GM18498 (cell line): Measurements from ENCODE around the gene DPF1.

ENCODE experiments used
- ATAC-seq: cut with Tn5 transposase; IDR thresholded peaks from one replicate; pipeline ENCODE4 v1.9.1; 2021; ENCODE audit warnings: mild to moderate bottlenecking, moderate library complexity; ENCODE audit not compliant: unreplicated experiment

DPF1 gene

GRCh38 chr19:38170334-38170733 is 53.7 kb downstream of the DPF1 start:
- ATAC-seq: no peak

- no peak for ATAC-seq
These were observed 55.4 kb downstream of the DPF1 start for GRCh38 chr19:38168637-38169036.

- no peak for ATAC-seq
These were observed 58.7 kb downstream of the DPF1 start for GRCh38 chr19:38165335-38165734.

GRCh38 chr19:38164526-38164925 is 59.5 kb downstream of the DPF1 start:
- ATAC-seq: no peak

GRCh38 chr19:38163419-38164290 is 60.4 kb downstream of the DPF1 start:
- no peak for ATAC-seq

GRCh38 chr19:38162632-38163031 is 61.4 kb downstream of the DPF1 start:
- no peak for ATAC-seq

- no peak for ATAC-seq
These were observed 61.9 kb downstream of the DPF1 start for GRCh38 chr19:38162094-38162493.
